Fibroblast of pulmonary artery (primary cell): ENCODE data around the gene PYDC1.

ENCODE experiments used
- DNase-seq: peaks from one replicate; pipeline ENCODE4 v3.0.0-alpha.2; 2010; ENCODE audit warnings: low read depth
- H3K4me3 ChIP-seq: replicated peaks from 2 replicates; pipeline ENCODE4 v1.5.1; 2011; ENCODE audit warnings: low read depth, mild to moderate bottlenecking, control low read depth, low read length, moderate library complexity
- TF ChIP-seq, protein P1 (sequence below): IDR thresholded peaks from 2 replicates; pipeline ENCODE4 v1.5.1; 2011; ENCODE audit warnings: mild to moderate bottlenecking, control low read depth, low read length, inconsistent platforms; ENCODE audit errors: missing control alignments

PYDC1 gene

DNA sequence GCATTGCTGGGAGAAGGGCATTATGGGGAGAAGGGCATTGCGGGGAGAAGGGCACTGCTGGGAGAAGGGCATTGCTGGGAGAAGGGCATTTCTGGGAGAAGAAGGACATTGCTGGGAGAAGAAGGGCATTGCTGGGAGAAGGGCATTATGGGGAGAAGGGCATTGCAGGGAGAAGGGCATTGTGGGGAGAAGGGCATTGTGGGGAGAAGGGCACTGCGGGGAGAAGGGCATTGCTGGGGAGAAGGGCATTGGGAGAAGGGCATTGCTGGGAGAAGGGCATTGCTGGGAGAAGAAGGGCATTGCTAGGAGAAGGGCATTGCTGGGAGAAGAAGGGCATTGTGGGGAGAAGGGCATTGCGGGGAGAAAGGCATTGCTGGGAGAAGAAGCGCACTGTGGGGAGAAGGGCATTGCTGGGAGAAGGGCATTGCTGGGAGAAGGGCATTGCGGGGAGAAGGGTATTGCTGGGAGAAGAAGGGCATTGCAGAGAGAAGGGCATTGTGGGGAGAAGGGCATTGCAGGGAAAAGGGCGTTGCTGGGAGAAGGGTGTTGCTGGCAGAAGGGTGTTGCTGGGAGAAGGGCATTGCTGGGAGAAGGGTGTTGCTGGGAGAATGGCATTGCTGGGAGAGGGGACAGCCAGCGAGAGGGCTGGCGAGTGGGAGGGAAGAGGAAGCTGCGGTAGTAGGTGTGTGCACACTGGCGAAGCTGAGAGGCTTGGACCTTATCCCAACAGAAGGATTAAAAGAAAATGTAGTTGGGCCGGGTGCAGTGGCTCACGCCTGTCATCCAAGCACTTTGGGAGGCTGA lies 4.6 kb upstream of the PYDC1 start:
- DNase-seq = no peak
- no peak overlapping the region for H3K4me3 ChIP-seq
- TF ChIP-seq, protein P1, sequence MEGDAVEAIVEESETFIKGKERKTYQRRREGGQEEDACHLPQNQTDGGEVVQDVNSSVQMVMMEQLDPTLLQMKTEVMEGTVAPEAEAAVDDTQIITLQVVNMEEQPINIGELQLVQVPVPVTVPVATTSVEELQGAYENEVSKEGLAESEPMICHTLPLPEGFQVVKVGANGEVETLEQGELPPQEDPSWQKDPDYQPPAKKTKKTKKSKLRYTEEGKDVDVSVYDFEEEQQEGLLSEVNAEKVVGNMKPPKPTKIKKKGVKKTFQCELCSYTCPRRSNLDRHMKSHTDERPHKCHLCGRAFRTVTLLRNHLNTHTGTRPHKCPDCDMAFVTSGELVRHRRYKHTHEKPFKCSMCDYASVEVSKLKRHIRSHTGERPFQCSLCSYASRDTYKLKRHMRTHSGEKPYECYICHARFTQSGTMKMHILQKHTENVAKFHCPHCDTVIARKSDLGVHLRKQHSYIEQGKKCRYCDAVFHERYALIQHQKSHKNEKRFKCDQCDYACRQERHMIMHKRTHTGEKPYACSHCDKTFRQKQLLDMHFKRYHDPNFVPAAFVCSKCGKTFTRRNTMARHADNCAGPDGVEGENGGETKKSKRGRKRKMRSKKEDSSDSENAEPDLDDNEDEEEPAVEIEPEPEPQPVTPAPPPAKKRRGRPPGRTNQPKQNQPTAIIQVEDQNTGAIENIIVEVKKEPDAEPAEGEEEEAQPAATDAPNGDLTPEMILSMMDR = no peak

GRCh38 chr16:31219154-31219741 lies 2.3 kb upstream of the PYDC1 start:
- TF ChIP-seq, protein P1 = no peak
- H3K4me3 ChIP-seq = no peak overlapping the region
- DNase-seq = no peak

DNA sequence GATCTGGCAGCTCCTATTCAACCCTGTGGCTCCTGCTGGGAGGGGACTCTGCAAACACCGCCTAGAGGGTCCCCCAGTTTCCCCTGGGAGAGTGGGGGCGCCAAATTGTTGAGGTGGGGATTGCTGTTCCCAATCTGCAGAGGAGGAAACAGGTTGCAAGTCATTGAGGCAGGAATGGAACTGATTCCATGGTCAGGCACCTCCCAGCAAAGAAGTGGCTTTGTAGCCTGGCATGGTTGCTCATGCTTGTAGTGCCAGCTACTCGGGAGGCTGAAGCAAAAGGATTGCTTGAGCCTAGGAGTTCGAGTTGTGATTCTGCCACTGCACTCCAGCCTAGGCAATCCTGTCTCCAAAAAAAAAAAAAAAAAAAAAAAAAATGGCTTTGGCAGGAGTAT lies 198 bp upstream of the PYDC1 start:
- DNase-seq = no peak
- H3K4me3 ChIP-seq = no peak overlapping the region
- TF ChIP-seq, protein P1 = no peak

DNA sequence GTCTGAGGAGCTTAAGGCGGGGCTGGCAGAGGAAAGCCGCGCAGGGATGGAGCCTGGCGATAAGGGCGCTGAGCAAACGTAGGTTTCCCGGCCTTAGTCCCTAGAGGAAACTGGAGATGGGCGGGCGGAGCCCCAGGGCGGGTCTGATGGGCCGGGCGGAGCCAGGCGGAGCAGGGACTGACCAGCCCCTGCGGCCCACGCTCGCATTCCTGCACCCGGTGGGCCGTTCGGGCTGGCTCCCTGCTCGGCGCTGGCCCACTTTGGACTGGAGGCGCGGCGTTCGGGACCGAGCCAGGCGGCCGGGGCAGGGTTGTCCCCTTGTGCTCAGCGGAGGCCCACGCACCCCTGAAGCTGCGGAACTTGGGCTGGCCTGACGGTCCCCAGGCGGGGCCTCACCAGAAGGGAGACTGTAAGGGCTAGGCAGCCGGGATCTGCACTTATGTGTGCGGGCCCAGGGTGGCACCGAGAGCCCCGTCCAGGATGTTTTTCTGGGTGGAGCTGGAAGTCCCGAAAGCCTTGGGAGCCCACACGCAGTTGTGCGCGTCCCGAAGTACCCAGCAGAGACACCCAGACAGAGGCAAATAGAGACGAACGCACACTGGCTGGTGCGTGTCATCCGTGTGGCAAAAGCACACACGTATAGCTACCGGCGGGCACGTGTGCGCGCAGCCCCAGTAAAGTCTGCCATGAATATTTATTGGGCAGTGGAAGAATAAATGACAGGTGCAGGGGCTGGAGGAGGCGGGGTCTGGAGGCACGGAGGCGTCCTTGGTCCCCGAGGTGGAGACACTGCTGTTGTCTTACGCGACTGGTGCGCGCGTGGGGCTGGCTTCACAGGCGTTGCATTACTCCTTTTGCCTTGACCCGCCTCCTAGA lies 1.4 kb downstream of the PYDC1 start:
- peak; percentile 56 for DNase-seq
- TF ChIP-seq, protein P1 = no peak
- peak overlapping the region; percentile 40 for H3K4me3 ChIP-seq

DNA sequence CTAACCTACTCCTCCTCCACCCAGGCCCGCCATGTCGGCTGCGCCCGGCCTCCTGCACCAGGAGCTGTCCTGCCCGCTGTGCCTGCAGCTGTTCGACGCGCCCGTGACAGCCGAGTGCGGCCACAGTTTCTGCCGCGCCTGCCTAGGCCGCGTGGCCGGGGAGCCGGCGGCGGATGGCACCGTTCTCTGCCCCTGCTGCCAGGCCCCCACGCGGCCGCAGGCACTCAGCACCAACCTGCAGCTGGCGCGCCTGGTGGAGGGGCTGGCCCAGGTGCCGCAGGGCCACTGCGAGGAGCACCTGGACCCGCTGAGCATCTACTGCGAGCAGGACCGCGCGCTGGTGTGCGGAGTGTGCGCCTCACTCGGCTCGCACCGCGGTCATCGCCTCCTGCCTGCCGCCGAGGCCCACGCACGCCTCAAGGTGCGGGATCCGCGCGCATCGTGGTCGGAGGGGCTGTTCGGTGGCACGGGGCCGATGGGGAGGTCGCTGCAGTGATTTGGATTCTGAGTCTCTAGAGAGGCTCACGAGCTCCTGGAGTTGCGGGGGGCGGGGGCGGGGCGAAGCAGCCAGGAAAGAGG lies 2.1 kb downstream of the PYDC1 start:
- no peak for DNase-seq
- peak overlapping the region; percentile 40 for H3K4me3 ChIP-seq

DNA sequence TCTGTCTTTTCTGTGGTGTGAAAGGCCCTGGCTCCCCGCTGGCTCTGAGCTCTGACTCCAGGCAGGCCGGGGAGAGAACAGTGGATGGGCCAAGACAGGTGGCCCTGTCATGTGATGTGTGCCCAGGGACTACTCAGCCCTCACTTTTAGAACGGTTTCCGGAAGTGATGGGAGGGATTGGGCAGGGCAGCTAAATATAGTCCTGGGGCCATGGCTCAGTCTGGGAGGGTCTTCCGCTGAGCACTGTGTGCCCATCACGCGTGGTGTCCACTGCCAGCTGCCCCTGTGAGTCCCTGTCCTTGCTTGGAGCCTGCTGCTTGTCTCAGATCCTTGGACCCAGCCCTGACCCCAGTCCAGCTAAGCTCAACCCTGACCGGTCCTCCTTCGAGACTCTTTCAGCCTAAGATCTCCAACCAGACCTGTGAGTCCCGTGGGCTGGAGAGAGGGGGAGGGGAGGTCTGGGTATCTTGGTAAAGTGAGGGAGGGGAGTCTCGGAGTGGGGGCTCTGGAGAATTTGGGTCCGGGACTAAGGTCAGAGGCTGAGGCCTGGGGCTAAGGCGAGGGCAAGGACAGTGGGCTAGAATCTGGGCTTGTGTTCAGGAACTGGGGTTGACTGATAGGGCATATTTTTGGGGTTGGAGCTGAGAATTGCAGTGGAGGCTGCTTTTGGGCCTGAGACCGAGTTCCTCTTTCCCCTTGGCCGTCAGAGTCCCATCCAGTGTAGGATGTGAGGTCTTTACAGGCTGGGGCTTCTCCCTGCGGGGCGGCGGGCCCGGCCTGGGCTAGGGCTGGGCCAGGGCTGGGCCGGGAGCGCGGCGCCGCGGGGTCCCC lies 2.8 kb downstream of the PYDC1 start, which contains the start of gene TRIM72:
TSS of gene TRIM72 (plus strand) at position 243 of the 831 bp plus-strand sequence. CDS start 620 bp downstream, outside the sequence.
- TF ChIP-seq, protein P1 = no peak
- no peak for DNase-seq
- H3K4me3 ChIP-seq = peak within 1 kb of the TSS; percentile 40

More for the DNA sequence above, 2.1 kb downstream of the PYDC1 start:
- TF ChIP-seq, protein P1 = no peak
